DMS114 treated with DMSO at 0.1 percent for 48 hours (cell line): ENCODE data around the gene TMEM18.
A peak's percentile ranks its signal among the peaks of the same experiment; 100 is the strongest.
"Not testable (repeated sequence)": the region's sequence is repeated elsewhere in the genome, so short reads cannot be mapped to it uniquely, and the experiment has no call there.

Experiments
- DNase-seq: peaks from one replicate; lab custom pipeline; 2025; ENCODE audit not compliant: unreplicated experiment; lab: John Stamatoyannopoulos, UW

Gene TMEM18

DNA sequence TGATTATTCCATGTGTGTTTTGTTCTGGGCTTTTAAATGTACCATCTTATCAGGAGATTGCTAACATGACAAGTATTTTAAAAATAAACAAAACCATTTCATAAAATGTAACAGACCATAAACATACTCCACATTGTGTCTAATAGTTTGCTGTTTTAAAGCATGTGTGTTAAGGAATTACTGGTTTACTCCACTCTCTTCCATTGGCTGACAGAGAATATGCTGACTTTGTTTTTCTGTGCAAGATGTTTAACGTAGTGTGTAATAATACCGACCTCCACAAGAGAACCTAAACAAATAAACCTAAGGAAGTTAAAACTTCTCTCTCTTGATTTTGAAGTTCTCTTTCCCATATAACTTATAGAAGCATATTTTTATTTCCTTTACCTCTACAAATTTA lies 17.0 kb upstream of the TMEM18 start:
- no peak for DNase-seq

DNA sequence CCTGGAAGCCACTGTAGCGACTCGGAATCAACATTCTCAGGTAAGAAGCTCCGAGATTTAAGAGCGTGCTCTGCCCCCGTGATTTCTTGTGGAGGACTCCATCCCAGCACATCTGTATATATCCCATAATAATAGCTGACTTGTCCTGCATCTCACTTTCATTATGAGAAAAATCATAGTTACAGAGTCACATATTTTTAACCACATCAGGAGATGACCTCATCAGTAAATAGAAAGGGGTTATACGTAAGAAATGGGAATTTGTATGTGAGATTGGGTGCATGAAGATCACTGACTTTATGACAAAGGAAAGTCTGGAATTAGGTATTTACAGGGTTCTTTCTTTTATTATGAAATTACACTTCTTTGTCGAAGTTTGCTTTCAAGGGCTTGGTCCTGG lies 16.4 kb upstream of the TMEM18 start:
- DNase-seq: no peak

DNA sequence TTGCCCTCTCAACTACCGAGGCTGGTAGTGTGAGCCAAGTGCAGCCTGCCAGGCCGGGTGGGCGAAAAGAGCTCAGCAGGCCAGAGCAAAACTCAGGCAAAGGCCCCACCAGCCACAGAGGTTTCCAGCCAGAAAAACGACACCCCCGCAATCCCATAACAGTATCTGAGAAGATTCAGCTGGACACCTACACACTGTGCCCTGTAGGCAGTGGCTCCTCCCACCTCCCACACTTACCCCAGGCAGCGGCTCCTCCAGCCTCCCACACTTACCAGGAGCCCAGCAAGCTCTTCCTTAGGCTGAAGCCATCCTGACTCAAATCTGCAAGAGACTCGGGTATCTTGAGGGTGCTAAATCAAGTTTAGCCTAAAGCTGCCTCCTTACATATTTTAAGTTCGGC lies 15.6 kb upstream of the TMEM18 start:
- DNase-seq: no peak

DNA sequence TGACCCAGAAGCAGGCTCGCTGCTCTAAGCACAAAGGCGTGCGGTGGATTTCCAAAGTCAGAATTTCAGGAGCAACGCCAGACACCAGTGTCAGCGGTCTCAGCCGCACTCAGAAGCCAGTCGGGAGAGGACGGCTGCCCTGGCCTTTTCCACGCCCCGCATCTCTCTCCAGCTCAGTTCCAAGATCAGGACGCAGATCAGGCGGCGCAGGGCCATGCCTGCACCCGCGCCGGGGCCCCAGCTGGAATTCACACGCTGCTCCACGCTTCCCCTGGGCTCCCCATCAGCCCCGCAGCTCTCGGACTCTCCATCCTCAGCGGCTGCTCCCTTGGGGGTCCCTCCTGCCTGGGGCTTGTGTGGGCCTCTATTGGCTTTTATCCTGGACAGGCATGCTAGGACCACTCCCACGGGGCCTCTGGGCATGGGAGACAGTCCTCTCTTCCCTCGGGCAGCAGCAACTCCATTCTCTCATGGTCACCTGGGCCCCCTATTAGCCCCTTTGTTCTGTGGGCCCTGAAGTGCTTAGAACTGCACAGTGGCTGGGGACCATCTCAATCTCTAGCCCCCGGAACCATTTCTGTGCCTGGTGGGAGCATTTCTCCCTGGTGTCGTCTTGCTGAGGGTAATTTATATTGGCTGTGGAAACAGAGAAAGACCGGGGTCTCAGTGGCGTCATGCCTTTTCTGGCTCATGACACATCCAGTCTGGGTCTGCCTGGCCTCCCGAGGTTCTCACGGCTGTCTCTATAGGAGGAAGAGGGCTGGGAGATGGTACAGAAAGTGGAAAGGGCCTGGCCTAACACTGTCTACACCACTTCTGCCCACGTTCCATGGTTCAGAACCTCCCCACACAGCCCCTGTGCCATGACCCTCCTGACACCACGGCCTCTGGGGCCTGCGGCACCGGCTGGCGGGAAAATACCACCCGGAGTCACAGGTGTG lies 14.9 kb upstream of the TMEM18 start:
- no peak for DNase-seq

DNA sequence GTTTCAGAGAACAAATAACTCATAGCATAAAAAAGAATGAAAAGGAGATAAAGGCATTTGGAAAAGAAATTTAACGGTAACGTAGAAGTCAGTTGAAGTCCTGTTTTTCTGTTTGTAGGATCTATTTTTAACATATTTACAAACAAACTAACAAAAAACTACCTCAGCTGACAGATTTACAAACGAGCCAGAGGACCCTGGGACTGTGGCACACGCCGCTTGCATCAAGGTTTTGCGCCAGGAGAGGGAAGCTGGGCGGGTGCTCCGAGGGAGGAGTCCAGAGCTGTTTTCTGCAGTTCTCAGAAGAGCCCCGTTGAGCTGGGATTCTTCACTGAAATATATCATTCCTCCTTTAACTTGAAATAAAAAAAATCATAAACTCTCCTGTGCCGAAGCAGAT lies 13.6 kb upstream of the TMEM18 start:
- DNase-seq: no peak

DNA sequence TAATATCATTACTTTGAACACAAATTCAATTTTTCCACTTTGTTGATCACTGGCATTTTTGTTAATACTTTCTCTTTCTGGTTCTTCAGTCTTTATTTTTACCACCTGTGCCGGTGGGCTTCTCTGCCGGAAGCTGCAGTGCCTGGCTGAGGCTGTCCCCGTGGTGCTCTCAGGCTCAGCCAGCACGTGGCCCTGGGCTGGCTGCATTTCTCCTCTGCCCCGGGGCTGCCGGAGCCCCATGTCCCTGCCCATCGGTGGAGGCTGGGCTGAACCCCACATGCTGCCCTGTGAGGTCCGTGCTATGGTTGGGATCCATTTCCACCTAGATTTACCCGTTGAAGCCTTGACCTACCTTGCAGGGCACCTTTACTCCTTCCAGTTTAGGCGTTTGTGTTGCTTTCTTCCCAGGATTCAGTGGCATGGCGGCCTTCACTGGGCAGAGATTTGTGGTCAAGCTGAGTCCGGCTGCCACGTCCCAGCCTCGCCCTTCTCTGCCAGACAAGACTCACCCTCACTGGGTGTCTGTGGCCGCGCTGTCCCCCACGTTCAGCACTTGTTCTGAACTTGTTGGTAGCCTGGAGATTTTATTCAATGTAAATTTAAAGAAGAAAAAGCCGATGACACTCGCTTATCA lies 12.8 kb upstream of the TMEM18 start:
- no peak for DNase-seq

DNA sequence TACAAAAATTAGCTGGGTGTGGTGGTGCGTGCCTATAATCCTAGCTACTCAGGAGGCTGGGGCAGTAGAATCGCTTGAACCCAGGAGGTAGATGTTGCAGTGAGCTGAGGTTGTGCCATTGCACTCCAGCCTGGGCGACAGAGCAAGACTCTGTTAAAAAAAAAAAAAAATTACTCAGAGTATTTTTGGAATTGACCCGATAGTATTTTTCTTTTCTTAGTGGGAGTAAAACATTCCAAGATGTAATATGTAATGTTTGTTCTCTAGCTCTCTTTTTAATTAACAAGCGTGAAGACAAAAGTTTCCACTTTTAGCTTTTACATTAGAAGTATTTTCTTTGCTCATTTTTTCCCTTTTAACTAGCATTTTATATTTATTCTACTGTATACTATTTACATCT lies 12.0 kb upstream of the TMEM18 start:
- no peak for DNase-seq

DNA sequence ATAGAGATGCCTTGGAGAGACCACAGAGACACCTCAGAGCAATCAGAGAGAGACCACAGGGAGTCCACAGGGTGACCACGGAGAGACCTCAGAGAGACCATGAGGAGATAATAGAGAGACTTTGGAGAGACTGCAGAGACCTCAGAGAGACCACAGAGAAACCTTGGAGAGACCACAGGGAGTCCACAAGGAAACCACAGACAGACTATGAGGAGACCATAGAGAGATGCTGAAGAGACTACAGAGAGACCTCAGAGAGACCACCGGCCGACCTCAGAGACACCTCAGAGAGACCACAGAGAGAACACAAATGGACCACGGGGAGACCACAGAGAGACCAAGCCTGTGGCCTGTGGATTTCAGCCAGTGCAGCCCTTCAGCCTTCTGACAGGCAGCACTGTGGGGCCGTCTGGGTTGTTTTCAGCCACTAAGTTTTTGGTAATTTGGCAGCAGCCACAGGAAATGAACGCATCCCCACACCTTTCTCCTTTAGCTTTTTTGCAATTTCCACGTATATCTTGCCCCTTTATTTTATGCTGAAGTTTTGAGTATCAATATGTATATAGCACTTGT lies 11.4 kb upstream of the TMEM18 start:
- DNase-seq: no peak

DNA sequence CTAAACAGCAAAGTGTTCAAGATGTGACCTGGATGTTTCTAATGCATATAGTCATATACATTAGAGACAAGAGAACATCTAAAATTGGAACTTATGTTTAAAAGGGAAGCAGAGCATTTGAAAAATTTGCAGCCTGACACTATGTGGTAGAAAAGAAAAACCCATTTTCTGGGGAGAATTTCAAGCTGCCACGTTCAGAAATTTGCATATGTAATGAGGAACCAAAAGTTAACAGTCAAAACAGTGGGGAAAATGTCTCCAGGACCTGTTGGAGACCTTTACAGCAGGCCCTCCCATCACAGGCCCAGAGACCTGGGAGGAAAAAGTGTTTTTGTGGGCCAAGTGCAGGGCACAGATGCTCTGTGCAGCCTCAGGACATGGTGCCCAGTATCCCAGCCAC lies 8.2 kb upstream of the TMEM18 start:
- DNase-seq: no peak

DNA sequence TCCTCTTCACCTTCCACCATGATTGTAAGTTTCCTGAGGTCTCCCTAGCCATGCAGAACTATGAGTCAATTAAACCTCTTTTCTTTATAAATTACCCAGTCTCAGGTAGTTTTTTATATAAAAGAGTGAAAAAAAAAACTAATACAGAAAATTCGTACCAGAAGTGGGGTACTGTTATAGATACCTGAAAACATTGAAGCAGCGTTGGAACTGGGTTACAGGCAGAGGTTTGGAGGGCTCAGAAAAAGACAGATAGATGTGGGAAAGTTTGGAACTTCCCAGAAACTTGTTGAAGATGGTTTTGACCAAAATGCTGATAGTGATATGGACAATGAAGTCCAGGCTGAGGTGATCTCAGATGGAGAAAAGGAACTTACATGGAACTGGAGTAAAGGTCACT lies 7.7 kb upstream of the TMEM18 start:
- not testable (repeated sequence) for DNase-seq

DNA sequence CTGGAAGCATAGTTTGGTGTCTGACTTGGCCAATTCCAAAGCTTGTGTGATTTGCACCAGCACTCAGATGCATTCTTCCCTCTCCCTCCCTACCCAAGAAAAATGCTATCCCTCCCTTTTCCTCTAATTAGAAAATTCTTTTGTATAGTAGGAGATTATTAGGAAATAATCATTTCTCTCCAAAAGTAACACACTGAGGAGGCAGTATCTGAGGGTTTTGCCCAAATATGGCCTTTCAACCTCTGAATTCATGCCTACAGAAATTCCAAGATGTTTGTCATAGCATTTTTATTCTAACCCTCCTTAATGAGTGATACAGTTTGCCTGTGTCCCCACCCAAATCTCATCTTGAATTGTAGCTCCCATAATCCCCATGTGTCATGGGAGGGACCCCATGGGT lies 5.0 kb upstream of the TMEM18 start:
- no peak for DNase-seq

DNA sequence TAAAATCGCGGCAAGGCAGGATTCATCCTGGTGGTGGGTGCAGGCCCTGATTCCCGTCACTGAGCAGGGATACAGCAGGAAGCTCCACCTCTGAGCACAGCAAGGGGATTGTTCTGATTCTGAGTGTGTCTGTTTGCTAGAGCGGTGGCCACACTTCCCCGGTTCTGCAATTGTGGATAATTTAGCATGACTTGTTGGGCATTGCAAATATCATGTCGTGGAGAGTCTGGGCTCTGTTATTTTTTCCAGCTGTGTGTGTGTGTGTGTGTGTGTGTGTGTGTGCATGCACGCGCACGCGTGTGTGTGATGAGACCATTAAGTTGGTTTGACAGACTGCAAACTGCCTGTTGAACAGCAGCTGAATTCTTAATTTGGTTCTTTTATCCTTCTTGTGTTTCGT lies 4.1 kb upstream of the TMEM18 start:
- DNase-seq: no peak

DNA sequence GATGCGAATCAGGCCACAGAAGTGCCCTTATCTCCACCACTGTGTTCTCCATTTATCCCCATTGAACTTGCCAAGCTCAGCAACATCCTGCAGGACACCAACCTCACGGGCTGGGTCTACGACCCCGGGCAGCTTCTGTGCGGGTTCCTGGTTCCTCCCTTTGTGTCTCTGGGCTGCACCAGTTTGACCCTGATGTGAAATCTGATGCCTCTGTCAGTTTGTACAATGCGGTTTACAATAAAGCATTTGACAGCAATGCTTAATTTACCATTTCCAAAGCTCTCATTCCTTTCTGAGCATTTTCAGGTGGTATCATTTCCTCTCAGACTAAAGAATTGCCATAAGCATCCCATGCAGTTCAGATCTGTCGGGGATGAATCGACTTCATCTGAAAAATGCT lies 3.3 kb upstream of the TMEM18 start:
- DNase-seq: no peak

DNA sequence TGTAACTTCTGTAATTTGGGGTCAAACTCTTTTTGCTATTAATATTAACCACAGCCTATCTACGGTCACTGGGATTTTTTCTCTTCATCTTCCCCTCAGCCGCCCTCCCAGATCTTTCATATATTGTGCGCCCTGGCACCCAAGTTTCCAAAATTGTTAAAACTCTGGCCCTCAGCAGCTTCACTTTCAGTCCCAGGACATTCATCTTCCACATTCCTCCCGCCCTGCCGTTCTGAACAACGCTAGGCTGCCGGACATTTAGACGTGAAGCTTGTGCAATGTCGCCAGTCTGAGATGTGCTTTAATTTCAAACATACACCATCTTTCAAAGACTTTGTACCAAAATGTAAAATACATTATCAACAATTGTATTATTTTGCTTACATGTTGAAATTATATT lies 1.8 kb upstream of the TMEM18 start:
- DNase-seq: no peak

DNA sequence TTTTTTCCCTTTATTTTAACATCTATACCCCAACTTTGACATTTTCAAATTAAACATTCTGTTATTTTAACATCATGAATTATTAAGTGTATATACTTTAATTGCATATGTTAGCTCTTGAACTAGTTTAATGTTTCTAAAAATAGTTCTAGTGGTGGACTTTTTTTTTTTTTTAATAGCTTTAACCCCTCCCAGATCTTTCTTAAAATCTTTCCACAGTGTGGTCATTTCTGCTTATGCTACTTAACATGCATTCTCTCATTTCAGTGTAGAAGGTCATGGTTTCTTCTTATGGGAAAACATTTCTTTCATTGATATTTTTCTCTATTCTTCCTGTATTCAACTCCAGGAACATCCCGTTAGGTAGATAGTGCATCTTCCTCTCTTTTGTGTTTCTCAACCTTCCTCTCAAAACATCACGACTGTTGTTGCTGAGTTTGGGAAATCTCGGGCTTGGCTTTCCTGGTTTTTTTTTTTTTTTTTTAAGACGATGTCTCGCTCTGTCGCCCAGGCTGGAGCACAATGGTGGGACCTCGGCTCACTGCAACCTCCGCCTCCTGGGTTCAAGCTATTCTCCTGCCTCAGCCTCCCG lies 849 bp upstream of the TMEM18 start:
- DNase-seq: no peak

DNA sequence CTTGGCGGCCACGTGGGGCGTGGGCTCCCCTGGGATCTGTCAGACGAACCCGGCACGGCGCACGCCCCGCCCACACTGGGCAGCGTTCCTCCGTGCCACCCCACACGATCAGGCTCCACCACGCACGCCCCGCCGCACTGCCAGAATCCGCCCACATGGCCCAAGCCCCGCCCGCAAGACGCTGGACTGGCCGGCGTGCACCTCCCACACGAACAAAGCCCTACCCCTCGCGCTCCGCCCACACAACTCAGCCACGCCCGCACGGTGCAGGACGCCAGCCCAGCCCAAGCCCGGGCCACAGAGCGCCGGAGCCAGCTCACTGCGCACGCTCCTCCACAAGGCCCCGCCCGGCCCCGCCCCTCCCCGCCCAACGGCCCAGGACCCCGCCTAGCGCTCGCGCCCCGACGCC lies 555 bp downstream of the TMEM18 start:
- DNase-seq: peak; percentile 89

DNA sequence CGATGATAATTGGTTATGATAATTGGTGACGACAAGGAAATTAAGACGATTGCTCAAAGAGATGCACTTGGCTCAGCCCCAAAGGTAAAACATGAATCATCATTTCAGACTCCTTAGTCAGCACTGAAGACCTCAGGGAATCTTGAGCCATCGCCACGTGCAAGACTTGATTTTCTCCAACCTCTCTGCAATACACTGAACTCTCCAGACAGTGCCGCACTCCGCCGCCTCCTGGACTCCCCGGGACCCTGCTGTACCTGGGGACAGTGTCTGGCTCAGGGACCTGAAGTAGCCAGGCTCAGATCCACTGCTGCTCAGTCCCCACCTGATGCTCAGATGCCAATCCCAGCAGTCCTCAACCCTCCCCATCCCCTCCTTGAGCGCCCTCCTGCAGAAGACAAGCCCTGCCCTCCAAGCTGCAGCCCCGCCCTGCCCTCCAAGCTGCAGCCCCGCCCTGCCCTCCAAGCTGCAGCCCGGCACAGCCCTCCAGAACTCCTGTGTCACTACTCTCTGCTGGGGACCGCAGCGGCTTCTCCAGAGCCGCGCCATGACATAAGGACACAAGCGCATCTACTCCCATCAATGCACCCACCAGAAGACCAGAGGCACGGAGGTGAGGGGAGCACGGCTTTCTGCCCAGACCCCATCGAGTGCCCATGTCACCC lies 1.1 kb downstream of the TMEM18 start:
- peak; percentile 40 for DNase-seq

DNA sequence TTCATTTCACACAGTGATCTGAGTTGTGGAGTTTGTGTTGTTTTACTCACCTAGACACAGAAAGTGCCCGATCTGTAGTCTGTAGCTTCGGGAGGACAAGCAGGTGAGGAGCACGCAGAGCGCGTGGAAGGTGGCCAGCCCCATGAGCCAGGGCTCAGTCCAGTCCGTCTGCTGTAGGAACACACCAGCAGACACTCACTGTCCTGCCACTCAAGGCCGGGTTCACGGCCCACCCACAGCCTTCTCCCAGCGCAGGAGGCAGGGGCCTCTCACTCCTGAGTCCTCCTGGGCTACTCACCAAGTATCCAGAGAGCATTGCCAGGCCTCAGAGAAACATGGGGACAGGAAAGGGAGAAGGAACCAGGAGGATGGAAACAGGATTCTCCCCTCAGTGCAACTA lies 1.7 kb downstream of the TMEM18 start:
- DNase-seq: no peak

DNA sequence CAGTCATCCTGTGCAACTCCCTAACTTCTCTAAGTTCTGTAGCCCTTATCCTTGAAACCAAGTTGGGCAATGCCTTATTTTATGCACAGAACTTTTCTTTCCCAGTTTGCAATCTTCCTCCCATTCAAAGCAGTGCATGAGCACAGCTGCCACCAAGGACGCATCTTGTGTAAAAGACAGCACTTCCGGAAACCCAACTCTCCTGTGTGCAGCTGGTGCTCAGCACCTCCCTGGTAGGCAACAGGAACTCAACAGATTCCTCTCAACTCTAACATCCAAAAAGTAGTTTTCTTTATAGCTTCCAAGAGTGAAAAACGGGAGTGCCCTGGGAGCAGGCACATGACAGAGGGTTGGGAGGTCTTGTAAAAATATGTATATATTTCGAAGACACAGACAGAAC lies 2.2 kb downstream of the TMEM18 start:
- DNase-seq: no peak

DNA sequence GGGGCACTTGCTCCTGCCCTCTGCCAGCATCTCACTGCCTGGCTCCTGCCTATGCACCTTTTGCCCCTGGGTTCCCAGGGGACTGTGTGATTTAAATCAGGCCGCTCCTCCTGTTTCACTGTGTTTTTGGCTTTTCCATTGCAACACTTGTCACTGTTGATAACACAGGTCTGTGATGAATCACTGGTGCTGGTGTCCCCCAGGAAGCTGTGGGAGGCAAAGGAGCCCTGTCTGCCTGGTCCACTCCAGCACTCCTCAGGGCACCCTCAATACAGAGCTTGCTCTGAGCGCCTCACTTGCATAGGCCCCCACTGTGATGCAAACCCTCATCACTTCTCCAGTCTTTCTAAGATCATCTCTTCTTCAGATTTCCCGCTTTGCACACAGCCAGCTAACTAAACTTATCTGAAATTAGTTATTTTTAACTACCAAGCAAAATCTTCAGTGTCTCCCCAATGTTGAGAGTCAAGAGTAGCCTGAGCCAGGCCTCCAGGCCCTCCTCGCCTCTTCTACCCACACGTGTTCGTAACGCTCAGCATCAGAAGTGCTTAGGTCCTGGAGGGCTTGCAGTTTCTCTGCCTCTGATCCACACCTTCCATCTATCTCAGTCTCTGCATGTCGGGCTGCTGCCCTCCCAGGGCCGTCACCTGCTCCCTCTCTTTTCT lies 2.8 kb downstream of the TMEM18 start:
- no peak for DNase-seq
